ENCODE data around the gene PRLH. TPM values are rescaled to one million over a fixed set of nuclear protein-coding genes. Genes with fewer than 3 reads are reported as not detected.

The PRLH gene, protein sequence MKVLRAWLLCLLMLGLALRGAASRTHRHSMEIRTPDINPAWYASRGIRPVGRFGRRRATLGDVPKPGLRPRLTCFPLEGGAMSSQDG
- total RNA-seq: not detected in 2 replicates

DNA sequence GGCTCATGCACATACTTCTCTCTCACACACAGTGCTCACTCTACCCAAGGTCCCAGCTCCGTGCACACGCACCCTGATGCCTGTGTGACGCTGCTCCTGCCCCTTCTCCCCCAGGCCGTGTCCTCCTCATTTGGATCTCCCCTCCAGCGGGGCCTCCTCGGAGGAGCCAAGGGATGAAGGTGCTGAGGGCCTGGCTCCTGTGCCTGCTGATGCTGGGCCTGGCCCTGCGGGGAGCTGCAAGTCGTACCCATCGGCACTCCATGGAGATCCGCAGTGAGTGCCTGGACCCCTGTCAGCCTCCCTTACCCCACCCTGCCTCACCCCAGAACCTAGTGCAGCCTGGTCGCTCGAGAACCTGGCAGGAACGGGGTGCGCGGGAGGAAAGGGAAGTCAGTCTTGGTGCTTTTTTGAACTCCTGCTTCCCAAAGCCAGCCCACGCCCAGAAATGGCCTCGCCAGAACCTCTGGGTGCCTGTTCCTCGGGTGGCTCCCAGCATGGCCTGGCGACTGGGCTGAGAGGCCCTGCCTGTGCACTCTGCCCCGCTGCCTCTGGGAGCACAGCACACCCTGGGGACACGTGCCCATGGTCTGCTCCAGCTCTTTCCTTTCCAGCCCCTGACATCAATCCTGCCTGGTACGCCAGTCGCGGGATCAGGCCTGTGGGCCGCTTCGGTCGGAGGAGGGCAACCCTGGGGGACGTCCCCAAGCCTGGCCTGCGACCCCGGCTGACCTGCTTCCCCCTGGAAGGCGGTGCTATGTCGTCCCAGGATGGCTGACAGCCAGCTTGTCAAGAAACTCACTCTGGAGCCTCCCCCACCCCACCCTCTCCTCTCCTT lies at the start of gene PRLH:
Gene PRLH, plus strand, starts transcription at position 174 of the 835 bp plus-strand sequence. Its CDS starts 0 bp downstream, at position 174.

DNA sequence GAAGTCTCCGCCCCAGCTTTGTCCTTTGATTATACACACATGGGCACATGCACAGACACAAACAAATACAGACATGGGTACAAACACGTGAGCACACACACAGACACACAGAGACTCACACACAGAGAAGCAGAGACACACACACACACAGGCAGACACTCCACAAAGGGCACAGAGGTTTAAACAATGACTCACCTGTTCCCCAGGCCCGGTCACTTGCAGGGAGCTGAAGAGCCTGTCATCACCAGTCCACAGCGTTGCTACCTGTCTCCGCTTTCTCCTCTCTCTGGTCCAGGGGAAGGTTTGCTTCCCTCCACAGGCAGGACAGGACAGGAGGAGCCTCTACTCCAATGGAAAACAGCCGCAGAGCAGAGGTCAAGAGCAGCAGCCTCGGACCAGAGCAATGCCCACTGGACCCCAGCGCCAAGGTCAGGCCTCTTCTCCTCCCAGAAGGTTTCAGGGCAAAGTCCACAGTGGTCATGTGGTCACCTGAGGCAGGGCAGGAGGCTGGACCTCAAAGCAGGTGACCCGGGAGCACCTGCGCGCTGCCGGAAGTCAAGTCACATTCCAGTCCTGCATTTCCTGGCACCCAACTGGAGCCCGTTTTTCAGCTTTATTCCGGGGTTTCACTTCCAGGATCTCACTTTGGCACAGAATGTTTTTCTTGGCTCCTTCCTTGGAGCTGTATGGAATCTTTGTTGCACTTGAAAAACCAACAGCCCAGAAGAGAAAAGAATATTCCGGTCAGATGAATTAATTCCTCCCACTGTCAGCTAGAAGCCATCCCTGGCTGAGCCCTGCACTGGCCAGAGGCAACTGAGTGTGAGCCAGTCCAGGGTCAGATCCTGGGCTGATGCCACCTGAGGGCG lies 24.1 kb downstream of the PRLH start, which contains the start of gene RAB17:
Gene RAB17, minus strand, starts transcription at position 463 of the 869 bp plus-strand sequence. CDS start 4,580 bp downstream, outside the sequence.

Other genes starting within 250 kb of the PRLH start
- gene COL6A3, start 152.4 kb upstream of the PRLH start, total RNA-seq: under 0.01 and 0.43 TPM in 2 replicates
- gene MLPH, start 79.3 kb upstream of the PRLH start, total RNA-seq: 1.4 and 12.1 TPM in 2 replicates
- 0.34 and 1.5 TPM in 2 replicates for gene RAB17, start 24.2 kb downstream of the PRLH start, total RNA-seq
- 151 and 170 TPM in 2 replicates for gene LRRFIP1, start 61.0 kb downstream of the PRLH start, total RNA-seq
- gene RBM44, start 232.2 kb downstream of the PRLH start, total RNA-seq: 0.28 and 0.34 TPM in 2 replicates